Neural progenitor cell (in vitro differentiated cells): ENCODE measurements around the gene MYO18B.

Source experiments
- EZH2 ChIP-seq: fragments of 200-600 bp; sonication (generic); IDR thresholded peaks from 2 replicates; pipeline ENCODE4 v1.6.1; 2017; ENCODE audit warnings: antibody characterized with exemption, mild to moderate bottlenecking, moderate library complexity
- TF ChIP-seq, protein P1 (sequence below): fragments of 200-600 bp; sonication (generic); IDR thresholded peaks from 2 replicates; pipeline ENCODE4 v1.5.1; 2017; ENCODE audit warnings: antibody characterized with exemption, mild to moderate bottlenecking

DNA sequence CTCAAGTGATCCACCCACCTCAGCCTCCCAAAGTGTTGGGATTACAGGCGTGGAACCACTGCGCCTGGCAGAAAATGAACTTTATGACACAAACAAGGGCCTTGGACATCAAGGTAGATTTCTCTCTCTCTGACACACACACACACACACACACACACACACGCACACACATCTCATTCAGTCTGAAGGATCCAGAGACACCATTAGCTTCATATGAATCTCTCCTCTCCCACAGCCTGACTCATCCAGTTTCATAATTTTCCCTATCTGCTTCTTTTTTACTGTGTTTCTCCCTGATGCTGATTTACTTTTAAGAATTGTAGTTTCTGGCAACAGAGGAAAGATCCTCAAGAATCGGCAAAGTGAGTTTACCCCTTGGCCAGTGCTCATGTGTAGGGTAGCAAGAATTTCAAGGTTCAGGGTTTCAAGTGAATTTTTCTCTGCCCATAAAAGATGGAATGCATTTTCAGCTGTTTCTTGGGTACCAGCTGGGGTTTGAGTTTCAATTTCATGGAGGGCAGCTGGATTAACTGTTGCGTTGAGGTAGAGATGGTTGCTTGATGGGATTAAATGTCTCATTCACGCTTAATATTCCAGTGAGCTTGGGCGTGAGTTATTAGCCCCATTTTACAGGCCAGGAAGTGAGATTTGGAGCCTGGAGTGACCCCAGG is 3.5 kb downstream of the MYO18B start:
- TF ChIP-seq, protein P1, sequence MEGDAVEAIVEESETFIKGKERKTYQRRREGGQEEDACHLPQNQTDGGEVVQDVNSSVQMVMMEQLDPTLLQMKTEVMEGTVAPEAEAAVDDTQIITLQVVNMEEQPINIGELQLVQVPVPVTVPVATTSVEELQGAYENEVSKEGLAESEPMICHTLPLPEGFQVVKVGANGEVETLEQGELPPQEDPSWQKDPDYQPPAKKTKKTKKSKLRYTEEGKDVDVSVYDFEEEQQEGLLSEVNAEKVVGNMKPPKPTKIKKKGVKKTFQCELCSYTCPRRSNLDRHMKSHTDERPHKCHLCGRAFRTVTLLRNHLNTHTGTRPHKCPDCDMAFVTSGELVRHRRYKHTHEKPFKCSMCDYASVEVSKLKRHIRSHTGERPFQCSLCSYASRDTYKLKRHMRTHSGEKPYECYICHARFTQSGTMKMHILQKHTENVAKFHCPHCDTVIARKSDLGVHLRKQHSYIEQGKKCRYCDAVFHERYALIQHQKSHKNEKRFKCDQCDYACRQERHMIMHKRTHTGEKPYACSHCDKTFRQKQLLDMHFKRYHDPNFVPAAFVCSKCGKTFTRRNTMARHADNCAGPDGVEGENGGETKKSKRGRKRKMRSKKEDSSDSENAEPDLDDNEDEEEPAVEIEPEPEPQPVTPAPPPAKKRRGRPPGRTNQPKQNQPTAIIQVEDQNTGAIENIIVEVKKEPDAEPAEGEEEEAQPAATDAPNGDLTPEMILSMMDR = no peak
- no peak for TF ChIP-seq EZH2
